ENCODE data around the gene MMP17. TPM values are rescaled to one million over a fixed set of nuclear protein-coding genes. Genes with fewer than 3 reads are reported as not detected.

MMP17 gene
- total RNA-seq, 2 donors from 2014 or later = 10.9 to 12.0 TPM

GRCh38 chr12:131864469-131864868 is 36.3 kb downstream of the MMP17 start:
- Histone ChIP-seq H3K4me1 (ENCODE audit: control insufficient read depth, insufficient read depth, low read length) (no peaks in the 10 kb centered on the region), H3K9ac (ENCODE audit: extremely low read depth, low read length, poor library complexity, severe bottlenecking) (no peak overlapping the region), H3K4me3 (ENCODE audit: low read length) (no peak overlapping the region), H3K36me3 (ENCODE audit: control insufficient read depth, insufficient read depth, low read length) (no peaks in the 10 kb centered on the region), H3K27ac (ENCODE audit: low read depth, low read length) (no peak overlapping the region), H3K9me3 (ENCODE audit: control insufficient read depth, low read length) (no peaks in the 10 kb centered on the region), H3K27me3 (ENCODE audit: control insufficient read depth, insufficient read depth, low read length, poor library complexity, severe bottlenecking) (no peaks in the 10 kb centered on the region)
- Mint-ChIP-seq H3K9me3 (no peaks in the 10 kb centered on the region), H3K27ac (no peak overlapping the region), H3K36me3 (ENCODE audit: low read depth) (no peaks in the 10 kb centered on the region), H3K27me3 (ENCODE audit: insufficient read depth) (no peaks in the 10 kb centered on the region), H3K4me3 (no peak overlapping the region), H3K4me1 (peaks cover 7% of the 10 kb centered on the region)
- no peak for DNase-seq
- TF ChIP-seq CTCF (conservative IDR thresholded peaks at IDR 0.05) = no peak
- WGBS, 2 experiments (ENCODE audit: insufficient coverage in 1 of 2, insufficient read length in 1 of 2) = 82 to 90% methylated on average over 4 to 8 of the region's 8 CpGs

GRCh38 chr12:131865180-131865875 is 37.1 kb downstream of the MMP17 start:
- Histone ChIP-seq H3K27ac (ENCODE audit: low read depth, low read length) (no peak overlapping the region), H3K27me3 (ENCODE audit: control insufficient read depth, insufficient read depth, low read length, poor library complexity, severe bottlenecking) (no peaks in the 10 kb centered on the region), H3K9ac (ENCODE audit: extremely low read depth, low read length, poor library complexity, severe bottlenecking) (no peak overlapping the region), H3K4me1 (ENCODE audit: control insufficient read depth, insufficient read depth, low read length) (no peaks in the 10 kb centered on the region), H3K4me3 (ENCODE audit: low read length) (no peak overlapping the region), H3K36me3 (ENCODE audit: control insufficient read depth, insufficient read depth, low read length) (no peaks in the 10 kb centered on the region), H3K9me3 (ENCODE audit: control insufficient read depth, low read length) (no peaks in the 10 kb centered on the region)
- DNase-seq = no peak
- no peak for TF ChIP-seq CTCF (conservative IDR thresholded peaks at IDR 0.05)
- Mint-ChIP-seq H3K4me1 (peaks cover 7% of the 10 kb centered on the region), H3K9me3 (no peaks in the 10 kb centered on the region), H3K27me3 (ENCODE audit: insufficient read depth) (no peaks in the 10 kb centered on the region), H3K4me3 (no peak overlapping the region), H3K27ac (no peak overlapping the region), H3K36me3 (ENCODE audit: low read depth) (no peaks in the 10 kb centered on the region)
- 93 to 94% methylated on average over 11 to 18 of the region's 20 CpGs for WGBS, 2 experiments (ENCODE audit: insufficient coverage in 1 of 2, insufficient read length in 1 of 2)

GRCh38 chr12:131867471-131867870 is 39.3 kb downstream of the MMP17 start:
- no peak overlapping the region for H3K27ac ChIP-seq (ENCODE audit: low read depth, low read length)
- H3K9me3 ChIP-seq (ENCODE audit: control insufficient read depth, low read length) = no peaks in the 10 kb centered on the region
- H3K4me1 ChIP-seq (ENCODE audit: control insufficient read depth, insufficient read depth, low read length) = no peaks in the 10 kb centered on the region
- Mint-ChIP-seq H3K4me3 (no peak overlapping the region), H3K27ac (no peak overlapping the region), H3K9me3 (no peaks in the 10 kb centered on the region), H3K27me3 (ENCODE audit: insufficient read depth) (no peaks in the 10 kb centered on the region), H3K36me3 (ENCODE audit: low read depth) (no peaks in the 10 kb centered on the region), H3K4me1 (peaks cover 4% of the 10 kb centered on the region)
- 91 to 95% methylated on average over 10 of the region's 10 CpGs for WGBS, 2 experiments (ENCODE audit: insufficient coverage in 1 of 2, insufficient read length in 1 of 2)
- H3K4me3 ChIP-seq (ENCODE audit: low read length) = no peak overlapping the region
- no peak for TF ChIP-seq CTCF (conservative IDR thresholded peaks at IDR 0.05)
- no peak overlapping the region for H3K9ac ChIP-seq (ENCODE audit: extremely low read depth, low read length, poor library complexity, severe bottlenecking)
- no peaks in the 10 kb centered on the region for H3K36me3 ChIP-seq (ENCODE audit: control insufficient read depth, insufficient read depth, low read length)
- DNase-seq = no peak
- no peaks in the 10 kb centered on the region for H3K27me3 ChIP-seq (ENCODE audit: control insufficient read depth, insufficient read depth, low read length, poor library complexity, severe bottlenecking)
